ENCODE results near the gene LIN9. TPM values are rescaled to one million over a fixed set of nuclear protein-coding genes. Genes with fewer than 3 reads are reported as not detected.
"Not testable (repeated sequence)": the region's sequence is repeated elsewhere in the genome, so short reads cannot be mapped to it uniquely, and the experiment has no call there.

LIN9 gene
- total and polyA plus RNA-seq, 4 experiments from 2014 or later: 2.8 to 5.5 (median 4.4) TPM

DNA sequence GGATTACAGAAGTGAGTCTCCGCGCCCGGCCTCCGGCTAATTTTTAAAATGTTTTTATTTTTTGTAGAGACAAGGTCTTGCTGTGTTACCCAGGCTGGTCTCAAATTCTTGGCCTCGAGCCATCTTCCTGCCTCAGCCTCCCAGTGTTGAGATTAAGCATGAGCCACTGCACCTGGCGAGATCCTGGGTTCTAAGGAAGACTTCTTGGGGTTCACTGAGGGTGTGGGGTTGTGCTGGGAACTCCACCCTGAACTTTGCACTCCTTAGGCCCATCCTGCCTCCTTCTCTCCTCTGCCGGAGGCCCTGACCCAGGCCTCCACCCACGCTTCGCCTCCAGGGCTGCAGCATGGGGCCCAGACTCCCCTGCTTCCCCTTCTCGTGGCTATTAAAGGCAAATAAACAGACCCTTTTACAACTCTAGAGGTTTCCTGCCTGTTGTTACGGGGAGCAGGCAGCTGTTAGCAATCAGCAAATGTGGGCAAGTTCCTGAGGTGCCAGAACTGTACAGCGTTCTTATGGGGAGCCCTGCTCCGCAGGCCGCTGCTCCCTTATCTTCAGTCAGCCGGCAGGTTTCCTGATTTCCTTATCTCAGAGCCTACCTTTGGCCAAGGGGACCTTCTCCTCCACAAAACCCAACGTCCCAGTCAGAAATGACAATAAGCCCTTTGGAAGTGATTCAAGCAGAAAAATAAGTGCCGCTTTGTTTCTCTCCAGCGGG, 41.0 kb upstream of the LIN9 start:
- Histone ChIP-seq H3K9me3 (ENCODE audit: control insufficient read depth in 1 of 2, low read length in 2 of 2) (no peaks in the 10 kb centered on the region), H3K36me3 (ENCODE audit: insufficient read depth, low read length) (no peaks in the 10 kb centered on the region), H3K27ac (ENCODE audit: low read depth, low read length) (no peak overlapping the region), H3K27me3 (ENCODE audit: insufficient read depth, low read length) (no peaks in the 10 kb centered on the region), H3K4me3 (ENCODE audit: low read length in 2 of 2) (no peak overlapping the region), H3K4me1 (ENCODE audit: insufficient read depth, low read length) (no peaks in the 10 kb centered on the region)
- ChIA-PET POLR2A (ENCODE audit: partially characterized antibody) (no interaction called here), CTCF (ENCODE audit: partially characterized antibody) (no interaction called here)
- no peak overlapping the region for H3K4me3 Mint-ChIP-seq
- intact Hi-C loops (cut with micrococcal nuclease): no loop called here
- H3K9me3 Mint-ChIP-seq: no peaks in the 10 kb centered on the region
- H3K27ac Mint-ChIP-seq: no peak overlapping the region
- no peaks in the 10 kb centered on the region for H3K27me3 Mint-ChIP-seq
- no peaks in the 10 kb centered on the region for H3K36me3 Mint-ChIP-seq
- H3K4me1 Mint-ChIP-seq: no peaks in the 10 kb centered on the region
- DNase-seq: no peak

- POLR2A ChIA-PET (ENCODE audit: partially characterized antibody): no interaction called here
- no peak overlapping the region for H3K27ac Mint-ChIP-seq
- H3K36me3 ChIP-seq (ENCODE audit: insufficient read depth, low read length): no peaks in the 10 kb centered on the region
Observed at GRCh38 chr1:226349081-226349480, 40.1 kb upstream of the LIN9 start.

GRCh38 chr1:226344441-226345259, 35.7 kb upstream of the LIN9 start:
- Mint-ChIP-seq H3K36me3 (peaks cover 2 to 8% of the 10 kb centered on the region in 2 donors), H3K9me3 (peaks cover 0 to 12% (median 9%) of the 10 kb centered on the region in 8 donors), H3K27me3 (peaks cover 6 to 8% of the 10 kb centered on the region in 2 donors), H3K4me3 (no peak overlapping the region), H3K27ac (no peak overlapping the region), H3K4me1 (no peaks in the 10 kb centered on the region)
- CTCF ChIA-PET (ENCODE audit: partially characterized antibody): no interaction called here
- Histone ChIP-seq H3K36me3 (ENCODE audit: insufficient read depth, low read length) (no peaks in the 10 kb centered on the region), H3K9me3 (ENCODE audit: control insufficient read depth in 1 of 2, low read length in 2 of 2) (no peaks in the 10 kb centered on the region), H3K27ac (ENCODE audit: low read depth, low read length) (no peak overlapping the region), H3K27me3 (ENCODE audit: insufficient read depth, low read length) (no peaks in the 10 kb centered on the region), H3K4me1 (ENCODE audit: insufficient read depth, low read length) (no peaks in the 10 kb centered on the region), H3K4me3 (ENCODE audit: low read length in 2 of 2) (no peak overlapping the region)
- POLR2A ChIA-PET (ENCODE audit: partially characterized antibody): no interaction called here
- DNase-seq: no peak
- intact Hi-C loops (cut with micrococcal nuclease): no loop called here

More at GRCh38 chr1:226349081-226349480, 40.1 kb upstream of the LIN9 start:
- H3K4me3 Mint-ChIP-seq: no peak overlapping the region
- no peaks in the 10 kb centered on the region for H3K4me1 Mint-ChIP-seq
- H3K27me3 ChIP-seq (ENCODE audit: insufficient read depth, low read length): no peaks in the 10 kb centered on the region
- DNase-seq: no peak
- CTCF ChIA-PET (ENCODE audit: partially characterized antibody): no interaction called here
- H3K9me3 ChIP-seq (ENCODE audit: control insufficient read depth in 1 of 2, low read length in 2 of 2): no peaks in the 10 kb centered on the region
- no peak overlapping the region for H3K27ac ChIP-seq (ENCODE audit: low read depth, low read length)
- H3K4me3 ChIP-seq (ENCODE audit: low read length in 2 of 2): no peak overlapping the region
- H3K9me3 Mint-ChIP-seq: no peaks in the 10 kb centered on the region
- no peaks in the 10 kb centered on the region for H3K27me3 Mint-ChIP-seq
- H3K4me1 ChIP-seq (ENCODE audit: insufficient read depth, low read length): no peaks in the 10 kb centered on the region
- H3K36me3 Mint-ChIP-seq: no peaks in the 10 kb centered on the region
- intact Hi-C loops (cut with micrococcal nuclease): no loop called here

DNA sequence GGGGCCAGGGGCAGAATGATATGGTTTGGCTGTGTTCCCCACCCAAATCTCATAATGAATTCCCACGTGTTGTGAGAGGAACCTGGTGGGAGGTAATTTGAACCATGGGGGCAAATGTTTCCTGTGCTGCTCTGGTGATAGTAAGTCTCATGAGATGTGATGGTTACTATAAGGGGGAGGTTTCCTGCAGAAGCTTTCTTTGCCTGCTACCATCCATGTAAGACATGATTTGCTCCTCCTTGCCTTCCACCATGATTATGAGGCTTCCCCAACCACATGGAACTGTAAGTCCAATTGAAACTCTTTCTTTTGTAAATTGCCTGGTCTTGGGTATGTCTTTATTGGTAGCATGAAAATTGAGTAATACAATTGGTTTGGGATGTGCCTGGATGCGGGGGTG, 33.7 kb upstream of the LIN9 start:
- Mint-ChIP-seq H3K27me3 (peaks cover 7 to 8% of the 10 kb centered on the region in 2 donors), H3K36me3 (peaks cover 2 to 8% of the 10 kb centered on the region in 2 donors), H3K4me1 (no peaks in the 10 kb centered on the region), H3K4me3 (no peak overlapping the region), H3K9me3 (peaks cover 0 to 12% (median 9%) of the 10 kb centered on the region in 8 donors), H3K27ac (no peak overlapping the region)
- ChIA-PET POLR2A (ENCODE audit: partially characterized antibody) (no interaction called here), CTCF (ENCODE audit: partially characterized antibody) (no interaction called here)
- H3K4me1 ChIP-seq (ENCODE audit: insufficient read depth, low read length): no peaks in the 10 kb centered on the region
- H3K36me3 ChIP-seq (ENCODE audit: insufficient read depth, low read length): no peaks in the 10 kb centered on the region
- no peak overlapping the region for H3K4me3 ChIP-seq (ENCODE audit: low read length in 2 of 2)
- intact Hi-C loops (cut with micrococcal nuclease): no loop called here
- H3K27me3 ChIP-seq (ENCODE audit: insufficient read depth, low read length): no peaks in the 10 kb centered on the region
- no peaks in the 10 kb centered on the region for H3K9me3 ChIP-seq (ENCODE audit: control insufficient read depth in 1 of 2, low read length in 2 of 2)
- no peak for DNase-seq
- H3K27ac ChIP-seq (ENCODE audit: low read depth, low read length): no peak overlapping the region

GRCh38 chr1:226340111-226340510, 31.1 kb upstream of the LIN9 start:
- H3K27ac Mint-ChIP-seq; H3K27ac ChIP-seq (ENCODE audit: low read depth, low read length); H3K4me3 ChIP-seq (ENCODE audit: low read length in 2 of 2); H3K27me3 ChIP-seq (ENCODE audit: insufficient read depth, low read length); H3K9me3 ChIP-seq (ENCODE audit: control insufficient read depth in 1 of 2, low read length in 2 of 2); H3K27me3 Mint-ChIP-seq; H3K4me3 Mint-ChIP-seq; H3K4me1 Mint-ChIP-seq; H3K4me1 ChIP-seq (ENCODE audit: insufficient read depth, low read length); intact Hi-C loops (cut with micrococcal nuclease); H3K36me3 ChIP-seq (ENCODE audit: insufficient read depth, low read length); CTCF ChIA-PET (ENCODE audit: partially characterized antibody); H3K36me3 Mint-ChIP-seq; DNase-seq: not testable (repeated sequence)
- POLR2A ChIA-PET (ENCODE audit: partially characterized antibody): interaction anchor here (0.6 kb wide), 1 partner anchor 59 kb away, joined by 3 read pairs; no protein-coding TSS in a partner anchor
- peaks cover 0 to 12% (median 9%) of the 10 kb centered on the region in 8 donors for H3K9me3 Mint-ChIP-seq

- H3K27ac ChIP-seq (ENCODE audit: low read depth, low read length): no peak overlapping the region
- Mint-ChIP-seq H3K36me3 (peaks cover 2 to 8% of the 10 kb centered on the region in 2 donors), H3K4me3 (no peak overlapping the region), H3K27me3 (peaks cover 6 to 8% of the 10 kb centered on the region in 2 donors), H3K4me1 (peaks cover 6 to 9% (median 8%) of the 10 kb centered on the region in 4 donors), H3K9me3 (peaks cover 0 to 12% (median 8%) of the 10 kb centered on the region in 8 donors), H3K27ac (no peak overlapping the region)
- H3K9me3 ChIP-seq (ENCODE audit: control insufficient read depth in 1 of 2, low read length in 2 of 2): no peaks in the 10 kb centered on the region
- no peaks in the 10 kb centered on the region for H3K36me3 ChIP-seq (ENCODE audit: insufficient read depth, low read length)
- ChIA-PET POLR2A (ENCODE audit: partially characterized antibody) (no interaction called here), CTCF (ENCODE audit: partially characterized antibody) (interaction anchor here (0.7 kb wide), 1 partner anchor 212 kb away, joined by 3 read pairs; no protein-coding TSS in a partner anchor)
- DNase-seq: no peak
- no peaks in the 10 kb centered on the region for H3K27me3 ChIP-seq (ENCODE audit: insufficient read depth, low read length)
- intact Hi-C loops (cut with micrococcal nuclease): no loop called here
- H3K4me3 ChIP-seq (ENCODE audit: low read length in 2 of 2): no peak overlapping the region
- H3K4me1 ChIP-seq (ENCODE audit: insufficient read depth, low read length): peaks cover 3% of the 10 kb centered on the region
Observed at GRCh38 chr1:226337276-226337875, 28.4 kb upstream of the LIN9 start.

- H3K27ac Mint-ChIP-seq: no peak overlapping the region
- H3K27me3 ChIP-seq (ENCODE audit: insufficient read depth, low read length): no peaks in the 10 kb centered on the region
- H3K4me1 ChIP-seq (ENCODE audit: insufficient read depth, low read length): peaks cover 3% of the 10 kb centered on the region
- no peaks in the 10 kb centered on the region for H3K36me3 ChIP-seq (ENCODE audit: insufficient read depth, low read length)
- no peak overlapping the region for H3K4me3 ChIP-seq (ENCODE audit: low read length in 2 of 2)
- peaks cover 6 to 9% (median 8%) of the 10 kb centered on the region in 4 donors for H3K4me1 Mint-ChIP-seq
- intact Hi-C loops (cut with micrococcal nuclease): no loop called here
- H3K36me3 Mint-ChIP-seq: peaks cover 2 to 6% of the 10 kb centered on the region in 2 donors
- H3K27me3 Mint-ChIP-seq: peaks cover 6 to 7% of the 10 kb centered on the region in 2 donors
- no peak for DNase-seq
- H3K4me3 Mint-ChIP-seq: no peak overlapping the region
- no peak overlapping the region for H3K27ac ChIP-seq (ENCODE audit: low read depth, low read length)
- ChIA-PET POLR2A (ENCODE audit: partially characterized antibody) (no interaction called here), CTCF (ENCODE audit: partially characterized antibody) (interaction anchor here (6.2 kb wide), 1 partner anchor 210 kb away, joined by 91 read pairs; no protein-coding TSS in a partner anchor)
- H3K9me3 ChIP-seq (ENCODE audit: control insufficient read depth in 1 of 2, low read length in 2 of 2): no peaks in the 10 kb centered on the region
- H3K9me3 Mint-ChIP-seq: peaks cover 0 to 8% (median 6%) of the 10 kb centered on the region in 8 donors
Observed at GRCh38 chr1:226335661-226336060, 26.7 kb upstream of the LIN9 start.

Measured in CD4-positive, alpha-beta memory T cell (primary cell).